Lower lobe of right lung (tissue), 2 donors: ENCODE measurements around the gene GSAP. TPM values are rescaled to one million over a fixed set of nuclear protein-coding genes. Genes with fewer than 3 reads are reported as not detected.

Experiments
- ATAC-seq, 2 donors: fragments of 200-7000 bp; cut with Tn5 transposase; one replicate each; pipeline ENCODE4 v1.9.1; 2020 to 2022; ENCODE audit warnings: mild to moderate bottlenecking in 2 of 2, moderate library complexity in 2 of 2
- DNase-seq: peaks from one replicate; pipeline ENCODE4 v3.0.0-alpha.2; 2020
- H3K27ac ChIP-seq: fragments of 200-600 bp; one replicate; pipeline ENCODE4 v1.8.0; 2022
- H3K27me3 ChIP-seq: fragments of 200-600 bp; one replicate; pipeline ENCODE4 v1.8.0; 2022; ENCODE audit warnings: low read depth
- H3K36me3 ChIP-seq: fragments of 200-600 bp; one replicate; pipeline ENCODE4 v1.8.0; 2022; ENCODE audit warnings: mild to moderate bottlenecking
- H3K4me1 ChIP-seq: fragments of 200-600 bp; one replicate; pipeline ENCODE4 v1.8.0; 2022
- H3K4me3 ChIP-seq: fragments of 200-600 bp; one replicate; pipeline ENCODE4 v1.8.0; 2022; ENCODE audit warnings: mild to moderate bottlenecking
- H3K9me3 ChIP-seq: fragments of 200-600 bp; one replicate; pipeline ENCODE4 v1.8.0; 2022
- intact Hi-C: fragments of 100-400 bp; cut with DNase I; formaldehyde crosslinking; loops from one replicate; pipeline ENCODE4 v1.11.0; 2022
- total RNA-seq: library from RNA; stranded (reverse); fragmentation: NEBNext Ultra II Directional; extraction: Animal tissue kit (Norgen Biotek cat#: 25700); gene quantifications from one replicate; pipeline ENCODE4 v1.2.1, GENCODE V29; 2021
- TF ChIP-seq, protein P1 (sequence below): fragments of 200-600 bp; IDR thresholded peaks from one replicate; pipeline ENCODE4 v1.8.0; 2022; ENCODE audit warnings: antibody characterized with exemption, mild to moderate bottlenecking
- donor health status: DM: no; HTN: yes; CAD: no; lungs with severe emphysema.

The GSAP gene
- total RNA-seq, 1 donor from 2014 or later, result 80.0 TPM

DNA sequence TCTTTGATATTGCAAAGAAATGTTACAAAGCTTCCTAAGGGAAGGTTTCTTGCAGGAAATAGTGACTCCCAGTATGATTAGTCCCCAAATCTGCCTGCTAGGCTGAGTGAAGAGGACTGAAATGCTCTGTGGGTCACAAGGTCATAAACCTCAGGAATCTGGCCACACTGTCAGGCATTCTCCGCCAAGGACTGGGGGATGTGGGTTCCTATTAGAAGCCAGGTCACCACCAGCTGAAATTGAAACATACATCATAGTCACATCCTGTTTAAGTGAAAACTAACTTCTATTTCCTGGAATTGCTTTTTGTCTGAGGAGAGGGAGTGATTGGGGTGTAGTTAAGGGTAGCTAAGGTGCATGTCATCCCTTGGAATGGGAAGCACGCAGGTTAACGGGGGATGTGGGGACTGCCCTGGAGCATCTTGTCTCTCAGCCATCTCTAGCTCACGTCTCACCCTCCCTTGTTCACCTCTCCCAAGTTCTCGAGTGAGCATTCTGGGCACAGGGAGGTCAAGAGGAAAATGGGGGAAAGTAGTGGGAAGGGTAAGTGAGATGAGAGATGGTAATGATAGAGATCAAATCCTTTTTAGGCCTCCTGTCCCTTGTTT lies 12.0 kb upstream of the GSAP start:
- peak overlapping the region; percentile 80 for H3K27ac ChIP-seq
- H3K4me3 ChIP-seq, result no peak overlapping the region
- ATAC-seq (peak; percentile 57 to 73), DNase-seq (no peak)
- no peaks in the 10 kb centered on the region for H3K27me3 ChIP-seq
- H3K4me1 ChIP-seq, result peaks cover 42% of the 10 kb centered on the region
- intact Hi-C loops, result no loop called here
- no peaks in the 10 kb centered on the region for H3K9me3 ChIP-seq
- TF ChIP-seq, protein P1, sequence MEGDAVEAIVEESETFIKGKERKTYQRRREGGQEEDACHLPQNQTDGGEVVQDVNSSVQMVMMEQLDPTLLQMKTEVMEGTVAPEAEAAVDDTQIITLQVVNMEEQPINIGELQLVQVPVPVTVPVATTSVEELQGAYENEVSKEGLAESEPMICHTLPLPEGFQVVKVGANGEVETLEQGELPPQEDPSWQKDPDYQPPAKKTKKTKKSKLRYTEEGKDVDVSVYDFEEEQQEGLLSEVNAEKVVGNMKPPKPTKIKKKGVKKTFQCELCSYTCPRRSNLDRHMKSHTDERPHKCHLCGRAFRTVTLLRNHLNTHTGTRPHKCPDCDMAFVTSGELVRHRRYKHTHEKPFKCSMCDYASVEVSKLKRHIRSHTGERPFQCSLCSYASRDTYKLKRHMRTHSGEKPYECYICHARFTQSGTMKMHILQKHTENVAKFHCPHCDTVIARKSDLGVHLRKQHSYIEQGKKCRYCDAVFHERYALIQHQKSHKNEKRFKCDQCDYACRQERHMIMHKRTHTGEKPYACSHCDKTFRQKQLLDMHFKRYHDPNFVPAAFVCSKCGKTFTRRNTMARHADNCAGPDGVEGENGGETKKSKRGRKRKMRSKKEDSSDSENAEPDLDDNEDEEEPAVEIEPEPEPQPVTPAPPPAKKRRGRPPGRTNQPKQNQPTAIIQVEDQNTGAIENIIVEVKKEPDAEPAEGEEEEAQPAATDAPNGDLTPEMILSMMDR, result no peak
- no peaks in the 10 kb centered on the region for H3K36me3 ChIP-seq

DNA sequence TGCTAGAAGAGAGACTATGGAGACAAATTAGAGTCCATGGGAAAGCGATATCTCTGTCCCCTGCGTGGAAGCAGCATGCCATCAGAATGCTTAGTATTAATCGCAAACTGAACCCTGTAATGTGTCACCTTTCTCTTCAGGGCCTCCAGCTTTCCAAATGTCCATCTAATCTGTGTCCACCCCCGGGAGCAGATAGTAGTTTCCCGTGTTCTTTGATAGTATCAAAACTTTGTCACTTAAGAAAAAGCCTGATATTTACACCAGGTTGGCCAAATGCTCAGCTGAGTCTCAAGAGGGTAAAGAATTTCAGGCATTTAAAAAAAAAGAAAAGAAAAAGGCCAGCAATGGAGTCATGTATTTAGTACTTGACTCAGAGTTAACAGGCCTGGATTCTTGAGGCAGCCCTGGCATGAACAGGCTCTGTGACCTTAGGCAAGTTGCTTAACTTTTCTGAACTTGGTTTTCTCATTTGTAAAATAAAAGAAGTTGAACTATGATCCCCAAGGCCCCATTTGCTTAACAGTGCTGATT lies 10.4 kb upstream of the GSAP start:
- DNase-seq (no peak), ATAC-seq (peak; percentile 60 to 65)
- H3K9me3 ChIP-seq, result no peaks in the 10 kb centered on the region
- no peaks in the 10 kb centered on the region for H3K36me3 ChIP-seq
- H3K27me3 ChIP-seq, result no peaks in the 10 kb centered on the region
- H3K4me3 ChIP-seq, result peak overlapping the region; percentile 24
- H3K27ac ChIP-seq, result peak overlapping the region; percentile 80
- H3K4me1 ChIP-seq, result peaks cover 42% of the 10 kb centered on the region
- intact Hi-C loops, result no loop called here
- TF ChIP-seq, protein P1, result no peak

DNA sequence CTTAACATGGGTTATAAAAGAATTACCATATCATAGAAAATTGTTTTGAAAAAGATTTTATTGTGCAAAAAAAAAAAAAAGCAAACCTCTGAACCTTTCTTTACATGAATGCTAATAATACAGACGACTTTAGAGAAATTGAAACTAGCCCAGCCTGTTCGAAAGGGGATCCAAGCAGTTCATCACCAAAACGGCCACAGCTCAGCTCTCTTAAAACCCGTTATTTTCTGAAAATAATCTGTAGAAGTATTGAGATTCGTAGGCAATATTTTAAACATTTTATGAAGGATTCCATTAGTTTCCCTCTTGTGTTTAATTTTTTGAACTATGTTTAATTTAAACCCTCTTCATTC lies 9.9 kb upstream of the GSAP start:
- no peaks in the 10 kb centered on the region for H3K9me3 ChIP-seq
- no peaks in the 10 kb centered on the region for H3K36me3 ChIP-seq
- no peaks in the 10 kb centered on the region for H3K27me3 ChIP-seq
- ATAC-seq (no peak), DNase-seq (no peak)
- H3K27ac ChIP-seq, result peak overlapping the region; percentile 80
- H3K4me3 ChIP-seq, result peak overlapping the region; percentile 24
- intact Hi-C loops, result no loop called here
- TF ChIP-seq, protein P1, result no peak
- peaks cover 42% of the 10 kb centered on the region for H3K4me1 ChIP-seq

DNA sequence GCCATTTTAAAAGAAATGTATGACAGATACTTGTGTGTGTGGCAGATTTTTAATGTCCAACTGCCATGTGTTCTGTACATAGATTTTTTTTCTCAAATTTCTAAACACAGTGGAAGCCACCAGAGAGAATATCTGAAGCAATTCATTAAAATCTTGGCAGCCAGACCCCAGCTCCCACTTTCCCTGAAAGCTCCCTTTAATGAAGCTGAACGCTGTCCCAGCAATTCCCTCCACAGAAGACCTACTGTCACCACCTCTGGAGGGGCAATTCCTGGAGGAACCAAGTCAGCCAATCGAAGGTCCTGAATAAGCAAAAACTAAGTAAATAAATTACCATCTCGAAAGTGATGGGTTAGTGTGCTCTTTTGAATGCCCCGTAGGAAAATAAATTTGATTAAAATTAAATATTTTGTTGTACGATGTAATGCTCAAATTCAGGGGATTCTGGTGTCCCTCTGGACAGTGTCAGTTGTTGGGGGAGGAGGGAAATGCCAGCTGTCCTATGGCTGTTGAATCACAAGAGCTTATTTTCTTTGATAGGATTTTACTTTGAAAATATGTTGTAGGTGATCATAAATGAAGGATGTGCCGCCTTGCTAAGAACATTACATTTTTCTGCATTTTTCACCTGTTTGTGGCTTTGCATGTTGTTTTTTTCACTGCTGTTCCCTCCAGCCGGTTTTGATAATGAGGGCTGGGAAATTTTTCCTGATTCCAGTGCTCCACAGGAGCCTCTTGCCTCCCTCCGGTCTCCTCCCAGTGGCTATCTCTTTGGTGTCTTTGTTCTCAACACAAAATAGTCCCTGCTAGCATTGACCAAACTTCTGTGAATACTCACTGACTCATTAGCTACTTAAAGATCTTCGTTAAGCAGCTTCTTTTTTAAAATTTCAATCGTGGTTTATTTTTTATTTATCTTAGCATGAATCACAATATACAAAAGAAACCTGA lies 9.2 kb upstream of the GSAP start:
- DNase-seq, result no peak
- H3K4me3 ChIP-seq, result peak overlapping the region; percentile 24

DNA sequence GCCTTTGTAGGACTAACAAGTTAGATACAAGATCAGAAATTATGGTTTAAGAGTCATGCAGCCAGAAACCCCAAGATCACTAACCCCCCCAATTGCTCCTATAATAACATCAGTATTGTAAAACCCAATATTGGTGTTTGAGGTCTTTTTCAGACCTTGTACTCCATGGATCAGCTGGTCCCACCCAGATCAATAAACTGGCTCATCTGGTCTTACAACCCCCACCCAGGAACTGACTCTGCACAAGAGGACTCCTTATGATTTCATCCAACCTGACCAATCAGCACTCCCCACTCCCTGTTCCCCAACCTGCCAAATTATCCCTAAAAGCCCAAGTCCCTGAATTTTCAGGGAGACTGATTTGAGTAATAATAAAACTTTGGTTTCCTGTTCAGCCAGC lies 6.4 kb upstream of the GSAP start:
- Histone ChIP-seq H3K4me1 (peaks cover 22% of the 10 kb centered on the region), H3K9me3 (no peaks in the 10 kb centered on the region), H3K27ac (no peak overlapping the region), H3K27me3 (no peaks in the 10 kb centered on the region), H3K4me3 (no peak overlapping the region), H3K36me3 (no peaks in the 10 kb centered on the region)
- intact Hi-C loops, result no loop called here
- ATAC-seq (no peak), DNase-seq (no peak)
- TF ChIP-seq, protein P1, result no peak

More for the DNA sequence above, 9.2 kb upstream of the GSAP start:
- H3K27ac ChIP-seq, result peak overlapping the region; percentile 80
- no peaks in the 10 kb centered on the region for H3K27me3 ChIP-seq
- ATAC-seq, result no peak
- H3K9me3 ChIP-seq, result no peaks in the 10 kb centered on the region
- intact Hi-C loops, result no loop called here
- no peaks in the 10 kb centered on the region for H3K36me3 ChIP-seq
- peaks cover 42% of the 10 kb centered on the region for H3K4me1 ChIP-seq
- TF ChIP-seq, protein P1, result no peak
